Stimulated activated CD8-positive, alpha-beta memory T cell treated with anti-CD3 and anti-CD28 coated beads, Interleukin-12 subunit alpha, Interleukin-12 subunit beta, amount 100 ng/mL, for 1 hour (primary cell): ENCODE data around the gene USP35.
"Not testable (repeated sequence)": the region's sequence is repeated elsewhere in the genome, so short reads cannot be mapped to it uniquely, and the experiment has no call there.

Experiments used
- DNase-seq: peaks from one replicate; pipeline ENCODE4 v3.0.0-alpha.2; 2020; ENCODE audit warnings: low read depth

USP35 gene

GRCh38 chr11:78233046-78233445 is 44.3 kb downstream of the USP35 start:
- not testable (repeated sequence) for DNase-seq

GRCh38 chr11:78234006-78234405 is 45.3 kb downstream of the USP35 start:
- no peak for DNase-seq

- no peak for DNase-seq
These were observed 48.8 kb downstream of the USP35 start for GRCh38 chr11:78237293-78238046.

- no peak for DNase-seq
These were observed 51.1 kb downstream of the USP35 start for GRCh38 chr11:78239781-78240180.

- DNase-seq = no peak
These were observed 52.8 kb downstream of the USP35 start for GRCh38 chr11:78241475-78241874.

- DNase-seq = no peak
These were observed 55.4 kb downstream of the USP35 start for GRCh38 chr11:78244080-78244479.

- no peak for DNase-seq
These were observed 56.0 kb downstream of the USP35 start for GRCh38 chr11:78244546-78245255.

GRCh38 chr11:78248191-78248590 is 59.5 kb downstream of the USP35 start:
- DNase-seq = no peak

- no peak for DNase-seq
These were observed 60.2 kb downstream of the USP35 start for GRCh38 chr11:78248903-78249302.

- no peak for DNase-seq
These were observed 61.4 kb downstream of the USP35 start for GRCh38 chr11:78250099-78250498.

- DNase-seq = no peak
These were observed 62.5 kb downstream of the USP35 start for GRCh38 chr11:78251083-78251775.

GRCh38 chr11:78253797-78254196 is 65.1 kb downstream of the USP35 start:
- no peak for DNase-seq

- DNase-seq = no peak
These were observed 65.5 kb downstream of the USP35 start for GRCh38 chr11:78254268-78254667.

- DNase-seq = no peak
These were observed 67.2 kb downstream of the USP35 start for GRCh38 chr11:78255919-78256318.

GRCh38 chr11:78256962-78257361 is 68.2 kb downstream of the USP35 start:
- no peak for DNase-seq

- DNase-seq = no peak
These were observed 68.9 kb downstream of the USP35 start for GRCh38 chr11:78257654-78258053.

GRCh38 chr11:78259777-78260487 is 71.2 kb downstream of the USP35 start:
- no peak for DNase-seq

- no peak for DNase-seq
These were observed 72.6 kb downstream of the USP35 start for GRCh38 chr11:78261367-78261766.

- no peak for DNase-seq
These were observed 73.1 kb downstream of the USP35 start for GRCh38 chr11:78261828-78262227.

GRCh38 chr11:78262238-78262637 is 73.5 kb downstream of the USP35 start:
- no peak for DNase-seq

GRCh38 chr11:78262691-78263090 is 74.0 kb downstream of the USP35 start:
- DNase-seq = no peak
